HepG2 (cell line): ENCODE measurements around the gene TPRG1L. TPM values are rescaled to one million over a fixed set of nuclear protein-coding genes. Genes with fewer than 3 reads are reported as not detected.

Experiments used
- AGO2 ChIP-seq: fragments of 200-400 bp; formaldehyde crosslinking; optimal IDR thresholded peaks from 2 replicates; pipeline ENCODE3; 2017; ENCODE audit warnings: mild to moderate bottlenecking, low read depth, low read length, moderate library complexity
- AKAP8 ChIP-seq: sonication (generic); formaldehyde crosslinking; IDR thresholded peaks from 2 replicates; pipeline ENCODE4 v1.5.1; 2020; ENCODE audit warnings: mild to moderate bottlenecking, missing genetic modification reagents
- ARHGAP35 ChIP-seq: sonication (generic); formaldehyde crosslinking; IDR thresholded peaks from 2 replicates; pipeline ENCODE4 v1.9.0; 2022; ENCODE audit warnings: mild to moderate bottlenecking, inconsistent platforms, moderate library complexity, missing genetic modification reagents, borderline replicate concordance
- CSRNP2 ChIP-seq: sonication (generic); formaldehyde crosslinking; conservative IDR thresholded peaks from 2 replicates; pipeline ENCODE4 v1.8.0; 2022; ENCODE audit warnings: low read depth, missing genetic modification reagents
- DNMT1 ChIP-seq: sonication (generic); formaldehyde crosslinking; IDR thresholded peaks from 2 replicates; pipeline ENCODE4 v1.5.1; 2020; ENCODE audit warnings: mild to moderate bottlenecking, missing genetic modification reagents
- DZIP1 ChIP-seq: sonication (generic); formaldehyde crosslinking; IDR thresholded peaks from 2 replicates; pipeline ENCODE4 v1.5.0; 2020; ENCODE audit warnings: mild to moderate bottlenecking, missing genetic modification reagents
- HNRNPH1 ChIP-seq: fragments of 200-400 bp; formaldehyde crosslinking; optimal IDR thresholded peaks from 2 replicates; pipeline ENCODE3; 2017; ENCODE audit warnings: mild to moderate bottlenecking, low read depth, low read length
- HOXA3 ChIP-seq: sonication (generic); formaldehyde crosslinking; IDR thresholded peaks from 2 replicates; pipeline ENCODE4 v1.5.0; 2020; ENCODE audit warnings: missing genetic modification reagents
- MTA1 ChIP-seq: sonication (generic); formaldehyde crosslinking; IDR thresholded peaks from 2 replicates; pipeline ENCODE4 v1.4.0; 2020; ENCODE audit warnings: missing genetic modification reagents, mild to moderate bottlenecking, borderline replicate concordance
- MXI1 ChIP-seq: IDR thresholded peaks from 3 replicates; pipeline ENCODE4 v1.6.1; 2012; ENCODE audit warnings: low read depth, low read length, inconsistent platforms, borderline replicate concordance
- RNF2 ChIP-seq: fragments of 450-650 bp; conservative IDR thresholded peaks from 2 replicates; pipeline ENCODE4 v1.6.1; 2016; ENCODE audit warnings: low read depth
- ZBTB2 ChIP-seq: sonication (generic); formaldehyde crosslinking; IDR thresholded peaks from 2 replicates; pipeline ENCODE4 v1.8.0; 2022; ENCODE audit warnings: low read depth, missing genetic modification reagents
- ZFY ChIP-seq: sonication (generic); formaldehyde crosslinking; IDR thresholded peaks from 2 replicates; pipeline ENCODE4 v1.4.0; 2020; ENCODE audit warnings: missing genetic modification reagents
- ZNF274 ChIP-seq: sonication (generic); formaldehyde crosslinking; IDR thresholded peaks from 2 replicates; pipeline ENCODE4 v1.5.1; 2020; ENCODE audit warnings: mild to moderate bottlenecking, missing genetic modification reagents
- ZNF574 ChIP-seq: sonication (generic); formaldehyde crosslinking; IDR thresholded peaks from 2 replicates; pipeline ENCODE4 v1.4.0; 2020; ENCODE audit warnings: missing genetic modification reagents
- ZNF589 ChIP-seq: sonication (generic); formaldehyde crosslinking; conservative IDR thresholded peaks from 2 replicates; pipeline ENCODE4 v1.8.0; 2022; ENCODE audit warnings: mild to moderate bottlenecking, moderate library complexity, missing genetic modification reagents
- ZNF691 ChIP-seq: sonication (generic); formaldehyde crosslinking; IDR thresholded peaks from 2 replicates; pipeline ENCODE4 v1.4.0; 2020; ENCODE audit warnings: missing genetic modification reagents, low read depth, mild to moderate bottlenecking, borderline replicate concordance
- ZNF772 ChIP-seq: sonication (generic); formaldehyde crosslinking; IDR thresholded peaks from 2 replicates; pipeline ENCODE4 v1.5.0; 2020; ENCODE audit warnings: mild to moderate bottlenecking, missing genetic modification reagents
- ZNF891 ChIP-seq: sonication (generic); formaldehyde crosslinking; IDR thresholded peaks from 2 replicates; pipeline ENCODE4 v1.5.0; 2020; ENCODE audit warnings: mild to moderate bottlenecking, missing genetic modification reagents
- polyA plus RNA-seq, 8 experiments: library from polyadenylated mRNA; depleted of rRNA in 3 of 8; stranded (reverse) in 7 of 8; unstranded in 1 of 8; fragments of >200 nt; fragmentation: Illumina TruSeq in 4 of 8; extraction: Trizol in 4 of 8; gene quantifications; 2 replicates each; pipeline versions ENCODE4 v1.2.1 to v1.2.3, GENCODE V29; 2011 to 2016; ENCODE audit warnings: low read depth in 4 of 8, missing spikeins in 1 of 8, mixed read lengths in 1 of 8; ENCODE audit not compliant: insufficient read depth in 1 of 8
- total RNA-seq, 5 experiments: library from RNA; depleted of rRNA; stranded (reverse); fragments of >200 nt; fragmentation: Illumina TruSeq; extraction: Trizol; gene quantifications; 2 replicates each; pipeline ENCODE4 v1.2.3, GENCODE V29; 2016; ENCODE audit warnings: low read depth in 1 of 5

The TPRG1L gene
- total and polyA plus RNA-seq, 2 of the 13 experiments (the other 11 are each of a cell fraction or from before 2014, with no cell fraction given) = 21.3 to 37.4 TPM

- TF ChIP-seq CSRNP2 (CRISPR knock-in tag) (no peak), AKAP8 (peak; percentile 68; the same call in 1 of the 2 replicates), HNRNPH1 (peak; percentile 24), ZNF589 (CRISPR knock-in tag) (0 out of 2 replicates have a peak, but pooled peaks have one; percentile 43), RNF2 (0 out of 2 replicates have a peak, but pooled peaks have one; percentile 63), MTA1 (peak; percentile 82; the same call in 1 of the 2 replicates), MXI1 (peak; percentile 22; the same call in 1 of the 3 replicates), ZNF691 (CRISPR knock-in tag) (peak; percentile 84; the same call in 1 of the 2 replicates), ZFY (peak; percentile 71; the same call in 1 of the 2 replicates), DNMT1 (CRISPR knock-in tag) (peak; percentile 39; the same call in 1 of the 2 replicates), ZNF274 (CRISPR knock-in tag) (peak; percentile 51; the same call in 1 of the 2 replicates), ZNF574 (CRISPR knock-in tag) (no peak; the same call in 1 of the 2 replicates), ZNF772 (CRISPR knock-in tag) (no peak), ARHGAP35 (CRISPR knock-in tag) (peak; percentile 76; the same call in 1 of the 2 replicates), DZIP1 (CRISPR knock-in tag) (0 out of 2 replicates have a peak, but pooled peaks have one; percentile 28), ZBTB2 (CRISPR knock-in tag) (peak; percentile 24; the same call in 1 of the 2 replicates), HOXA3 (CRISPR knock-in tag) (peak; percentile 44), ZNF891 (CRISPR knock-in tag) (0 out of 2 replicates have a peak, but pooled peaks have one; percentile 27), AGO2 (peak; percentile 87)
Observed at GRCh38 chr1:3625151-3625907, 514 bp downstream of the TPRG1L start (continued).
